ENCODE data around the gene HMG20A. TPM values are rescaled to one million over a fixed set of nuclear protein-coding genes. Genes with fewer than 3 reads are reported as not detected.

Gene HMG20A
- total RNA-seq, 1 experiment from 2014 or later, result 60.2 TPM

DNA sequence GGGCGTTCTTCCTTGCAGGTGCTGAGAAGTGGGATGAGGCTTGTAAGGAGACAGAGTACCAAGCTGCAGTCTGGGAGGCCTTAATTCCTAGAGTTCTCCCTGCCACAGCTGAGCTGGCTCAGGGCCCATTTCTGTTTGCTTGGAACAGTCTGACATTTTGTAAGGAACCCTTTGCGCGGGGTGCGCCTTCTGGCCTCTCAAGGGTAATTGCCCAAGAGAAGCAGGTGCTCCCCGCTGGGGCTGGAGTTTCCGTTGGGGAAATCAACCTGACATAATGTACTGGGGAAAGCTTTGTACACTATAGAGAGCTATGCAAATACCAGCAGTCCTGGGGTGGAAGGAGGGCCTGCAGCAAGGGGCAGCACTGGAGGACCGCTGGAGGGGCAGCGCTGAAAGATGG is 83.6 kb downstream of the HMG20A start:
- no peak overlapping the region for H4K91ac ChIP-seq (ENCODE audit: insufficient read length, low read depth, low read length)
- H2BK15ac ChIP-seq (ENCODE audit: low read depth, low read length), result no peak overlapping the region
- H2BK120ac ChIP-seq (ENCODE audit: low read depth, low read length, poor library complexity, severe bottlenecking), result no peak overlapping the region
- H3K14ac ChIP-seq (ENCODE audit: insufficient read depth, low read length), result no peak overlapping the region
- Mint-ChIP-seq H3K27ac (peak overlapping the region in 1 of 3 experiments; percentile 39; a peak in 1 of 7 replicates), H3K27me3 (ENCODE audit: low read depth) (no peaks in the 10 kb centered on the region; the same call in 1 of the 2 replicates), H3K9me3 (no peaks in the 10 kb centered on the region), H3K4me1 (peaks cover 57 to 71% of the 10 kb centered on the region in 2 experiments), H3K36me3 (ENCODE audit: insufficient read depth in 1 of 3, low read depth in 3 of 3) (peaks cover 0 to 2% (median 0%) of the 10 kb centered on the region in 3 experiments; a peak in 1 of 7 replicates), H3K4me3 (no peak overlapping the region)
- H3K56ac ChIP-seq (ENCODE audit: insufficient read length, low read depth, low read length), result no peak overlapping the region
- no peak overlapping the region for H2BK20ac ChIP-seq (ENCODE audit: low read depth, low read length, poor library complexity, severe bottlenecking)
- no peaks in the 10 kb centered on the region for H3K9me3 ChIP-seq (ENCODE audit: control insufficient read depth, low read depth, low read length)
- H3K9ac ChIP-seq (ENCODE audit: extremely low read depth, insufficient read length, low read length), result no peak overlapping the region
- no peak overlapping the region for H3K4ac ChIP-seq (ENCODE audit: low read depth, low read length)
- H3K4me1 ChIP-seq (ENCODE audit: insufficient read depth, low read length), result peaks cover 8% of the 10 kb centered on the region
- H4K20me1 ChIP-seq (ENCODE audit: control insufficient read depth, insufficient read depth, insufficient read length), result no peaks in the 10 kb centered on the region
- TF ChIP-seq, protein P1, sequence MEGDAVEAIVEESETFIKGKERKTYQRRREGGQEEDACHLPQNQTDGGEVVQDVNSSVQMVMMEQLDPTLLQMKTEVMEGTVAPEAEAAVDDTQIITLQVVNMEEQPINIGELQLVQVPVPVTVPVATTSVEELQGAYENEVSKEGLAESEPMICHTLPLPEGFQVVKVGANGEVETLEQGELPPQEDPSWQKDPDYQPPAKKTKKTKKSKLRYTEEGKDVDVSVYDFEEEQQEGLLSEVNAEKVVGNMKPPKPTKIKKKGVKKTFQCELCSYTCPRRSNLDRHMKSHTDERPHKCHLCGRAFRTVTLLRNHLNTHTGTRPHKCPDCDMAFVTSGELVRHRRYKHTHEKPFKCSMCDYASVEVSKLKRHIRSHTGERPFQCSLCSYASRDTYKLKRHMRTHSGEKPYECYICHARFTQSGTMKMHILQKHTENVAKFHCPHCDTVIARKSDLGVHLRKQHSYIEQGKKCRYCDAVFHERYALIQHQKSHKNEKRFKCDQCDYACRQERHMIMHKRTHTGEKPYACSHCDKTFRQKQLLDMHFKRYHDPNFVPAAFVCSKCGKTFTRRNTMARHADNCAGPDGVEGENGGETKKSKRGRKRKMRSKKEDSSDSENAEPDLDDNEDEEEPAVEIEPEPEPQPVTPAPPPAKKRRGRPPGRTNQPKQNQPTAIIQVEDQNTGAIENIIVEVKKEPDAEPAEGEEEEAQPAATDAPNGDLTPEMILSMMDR (conservative IDR thresholded peaks at IDR 0.05), result no peak
- no peak overlapping the region for H3T11ph ChIP-seq (ENCODE audit: low read length)
- no peaks in the 10 kb centered on the region for H3K79me2 ChIP-seq (ENCODE audit: insufficient read depth, low read length)
- H2BK5ac ChIP-seq (ENCODE audit: insufficient read length, low read length), result no peak overlapping the region
- no peak overlapping the region for H4K8ac ChIP-seq (replicated peaks; ENCODE audit: insufficient read length, low read depth, low read length)
- H2AFZ ChIP-seq (ENCODE audit: low read length), result no peak overlapping the region
- no peak overlapping the region for H2AK5ac ChIP-seq (ENCODE audit: insufficient read length, low read length)
- no peak overlapping the region for H4K5ac ChIP-seq (ENCODE audit: insufficient read length, low read depth, low read length)
- WGBS (ENCODE audit: extremely low coverage, insufficient read length, low lambda C conversion rate), result no CpG with 5 or more reads among the region's 8 CpGs
- H3K4me2 ChIP-seq (ENCODE audit: insufficient read depth, insufficient read length, low read length), result no peak overlapping the region
- H3K23ac ChIP-seq (ENCODE audit: insufficient read length, low read depth, low read length), result no peak overlapping the region
- no peak overlapping the region for H3K27ac ChIP-seq (ENCODE audit: insufficient read length, low read depth, low read length)
- H3K27me3 ChIP-seq (ENCODE audit: insufficient read depth, low read length), result no peaks in the 10 kb centered on the region
- no peak overlapping the region for H2BK12ac ChIP-seq (ENCODE audit: insufficient read length, low read depth, low read length)
- H3K79me1 ChIP-seq (ENCODE audit: insufficient read depth, low read depth, low read length, poor library complexity, severe bottlenecking), result no peaks in the 10 kb centered on the region
- DNase-seq, result no peak
- H3K23me2 ChIP-seq (ENCODE audit: insufficient read length, low read depth, low read length, poor library complexity, severe bottlenecking), result no peaks in the 10 kb centered on the region
- no peak overlapping the region for H3K18ac ChIP-seq (ENCODE audit: insufficient read length, low read depth, low read length)

Data from H9 (cell line).